Measurements from ENCODE around the gene MICALL2.

MICALL2 gene

GRCh38 chr7:1439373-1440363 is 19.6 kb downstream of the MICALL2 start:
- no peak for TF ChIP-seq CTCF (IDR thresholded peaks at IDR 0.05; ENCODE audit: low read length, missing control alignments)
- no peak for DNase-seq (ENCODE audit: low read depth)
- no peak overlapping the region for H3K4me3 ChIP-seq (replicated peaks; ENCODE audit: low read depth, low read length)

- H3K4me3 ChIP-seq (replicated peaks; ENCODE audit: low read depth, low read length): no peak overlapping the region
- no peak for DNase-seq (ENCODE audit: low read depth)
- TF ChIP-seq CTCF (IDR thresholded peaks at IDR 0.05; ENCODE audit: low read length, missing control alignments): no peak
Observed at GRCh38 chr7:1438821-1439220, 20.4 kb downstream of the MICALL2 start.

GRCh38 chr7:1438208-1438607 is 21.1 kb downstream of the MICALL2 start:
- no peak for TF ChIP-seq CTCF (IDR thresholded peaks at IDR 0.05; ENCODE audit: low read length, missing control alignments)
- DNase-seq (ENCODE audit: low read depth): no peak
- H3K4me3 ChIP-seq (replicated peaks; ENCODE audit: low read depth, low read length): no peak overlapping the region

- no peak for DNase-seq (ENCODE audit: low read depth)
Observed at GRCh38 chr7:1437155-1437880, 22.0 kb downstream of the MICALL2 start.

GRCh38 chr7:1436608-1437007 is 22.7 kb downstream of the MICALL2 start:
- no peak for TF ChIP-seq CTCF (IDR thresholded peaks at IDR 0.05; ENCODE audit: low read length, missing control alignments)
- DNase-seq (ENCODE audit: low read depth): no peak
- no peak overlapping the region for H3K4me3 ChIP-seq (replicated peaks; ENCODE audit: low read depth, low read length)

More at GRCh38 chr7:1437155-1437880, 22.0 kb downstream of the MICALL2 start:
- TF ChIP-seq CTCF (IDR thresholded peaks at IDR 0.05; ENCODE audit: low read length, missing control alignments): no peak
- no peak overlapping the region for H3K4me3 ChIP-seq (replicated peaks; ENCODE audit: low read depth, low read length)

- no peak for DNase-seq (ENCODE audit: low read depth)
- TF ChIP-seq CTCF (IDR thresholded peaks at IDR 0.05; ENCODE audit: low read length, missing control alignments): no peak
- H3K4me3 ChIP-seq (replicated peaks; ENCODE audit: low read depth, low read length): no peak overlapping the region
Observed at GRCh38 chr7:1434891-1435670, 24.2 kb downstream of the MICALL2 start.
